GM23248 (cell line): Measurements from ENCODE around the gene WDR72. TPM values are rescaled to one million over a fixed set of nuclear protein-coding genes. Genes with fewer than 3 reads are reported as not detected.

ENCODE experiments used
- DNase-seq: peaks from one replicate; pipeline ENCODE4 v3.0.0-alpha.2; 2015
- H2AFZ ChIP-seq: fragments of 200-600 bp; sonication (generic); 2 replicates; pipeline ENCODE4 v1.6.1; 2016; ENCODE audit warnings: antibody characterized with exemption
- H3F3A ChIP-seq: fragments of 200-600 bp; sonication (generic); 2 replicates; pipeline ENCODE4 v1.6.1; 2016; ENCODE audit warnings: mild to moderate bottlenecking, antibody characterized with exemption, mixed run types; ENCODE audit not compliant: insufficient read depth
- H3K27ac ChIP-seq: fragments of 200-600 bp; sonication (generic); 2 replicates; pipeline ENCODE4 v1.5.1; 2016; ENCODE audit warnings: mild to moderate bottlenecking
- H3K27me3 ChIP-seq: fragments of 200-600 bp; sonication (generic); replicated peaks from 2 replicates; pipeline ENCODE4 v1.6.1; 2016; ENCODE audit warnings: mild to moderate bottlenecking; ENCODE audit not compliant: insufficient read depth
- H3K36me3 ChIP-seq: fragments of 200-600 bp; sonication (generic); 2 replicates; pipeline ENCODE4 v1.6.1; 2016; ENCODE audit warnings: low read depth, mild to moderate bottlenecking
- H3K4me1 ChIP-seq: fragments of 200-600 bp; sonication (generic); 2 replicates; pipeline ENCODE4 v1.6.1; 2016; ENCODE audit warnings: mild to moderate bottlenecking; ENCODE audit not compliant: insufficient read depth
- H3K4me2 ChIP-seq: fragments of 200-600 bp; sonication (generic); one replicate; pipeline ENCODE4 v1.6.1; 2016; ENCODE audit warnings: mild to moderate bottlenecking; ENCODE audit not compliant: unreplicated experiment
- H3K4me3 ChIP-seq: fragments of 200-600 bp; sonication (generic); 2 replicates; pipeline ENCODE4 v1.5.1; 2016; ENCODE audit warnings: mild to moderate bottlenecking
- H3K79me2 ChIP-seq: fragments of 200-600 bp; sonication (generic); 2 replicates; pipeline ENCODE4 v1.6.1; 2016; ENCODE audit warnings: mild to moderate bottlenecking; ENCODE audit not compliant: insufficient read depth
- H3K9ac ChIP-seq: fragments of 200-600 bp; sonication (generic); 2 replicates; pipeline ENCODE4 v1.6.1; 2016; ENCODE audit warnings: mild to moderate bottlenecking
- H3K9me2 ChIP-seq: fragments of 200-600 bp; sonication (generic); 2 replicates; pipeline ENCODE4 v1.6.1; 2016; ENCODE audit warnings: mixed run types, mild to moderate bottlenecking, moderate library complexity; ENCODE audit not compliant: insufficient read depth
- H3K9me3 ChIP-seq: fragments of 200-600 bp; sonication (generic); one replicate; pipeline ENCODE4 v1.6.1; 2017; ENCODE audit warnings: low read depth
- H4K20me1 ChIP-seq: fragments of 200-600 bp; sonication (generic); 2 replicates; pipeline ENCODE4 v1.6.0; 2016; ENCODE audit not compliant: insufficient read depth
- EZH2 ChIP-seq: fragments of 200-600 bp; sonication (generic); IDR thresholded peaks from 2 replicates; pipeline ENCODE4 v1.6.1; 2018; ENCODE audit warnings: antibody characterized with exemption, mild to moderate bottlenecking; ENCODE audit not compliant: insufficient read depth, poor library complexity, severe bottlenecking
- EZH2phosphoT487 ChIP-seq: fragments of 200-600 bp; sonication (generic); IDR thresholded peaks from 2 replicates; pipeline ENCODE4 v1.6.1; 2018; ENCODE audit warnings: antibody characterized with exemption, moderate library complexity, mild to moderate bottlenecking, low read depth; ENCODE audit not compliant: insufficient read depth
- WGBS, 2 experiments: methylation state at CpG; one replicate each; pipeline ENCODE4 v1.1.6; 2015 to 2017; ENCODE audit warnings: low lambda C conversion rate in 2 of 2, low coverage in 1 of 2; ENCODE audit errors: missing lambda C conversion rate in 2 of 2; 5-methylcytosine and 5-hydroxymethylcytosine counted together
- in situ Hi-C: fragments of 300-500 bp; cut with MboI; formaldehyde crosslinking; loops from 2 replicates; pipeline ENCODE4 v1.15.0; 2020
- polyA plus RNA-seq: library from polyadenylated mRNA; unstranded; fragments of >200 nt; fragmentation: Nextera tagmentation; extraction: Ambion mirVana; gene quantifications from 2 replicates; pipeline ENCODE4 v1.2.1, GENCODE V29; 2016
- total RNA-seq: library from RNA; depleted of rRNA; stranded (reverse); fragments of >200 nt; shearing (Covaris generic); gene quantifications from 2 replicates; pipeline ENCODE4 v1.2.3, GENCODE V29; 2014

The WDR72 gene
- total and polyA plus RNA-seq, 2 experiments from 2014 or later = not detected

GRCh38 chr15:53559364-53560277 lies 199.8 kb downstream of the WDR72 start:
- Histone ChIP-seq H4K20me1 (no peaks in the 10 kb centered on the region), H3K4me2 (no peak overlapping the region), H3K27me3 (no peaks in the 10 kb centered on the region), H2AFZ (no peak overlapping the region), H3K4me1 (no peaks in the 10 kb centered on the region), H3K9me2 (no peaks in the 10 kb centered on the region), H3K27ac (no peak overlapping the region), H3K36me3 (no peaks in the 10 kb centered on the region), H3K4me3 (no peak overlapping the region), H3F3A (no peaks in the 10 kb centered on the region), H3K9me3 (peaks cover 4% of the 10 kb centered on the region), H3K79me2 (no peaks in the 10 kb centered on the region), H3K9ac (no peak overlapping the region)
- WGBS, 2 experiments = 20 to 21% methylated on average over 7 of the region's 7 CpGs
- DNase-seq = no peak
- in situ Hi-C loops = no loop called here
- TF ChIP-seq EZH2 (no peak), EZH2phosphoT487 (no peak)

- no peak overlapping the region for H3K9ac ChIP-seq
- no peaks in the 10 kb centered on the region for H3K27me3 ChIP-seq
- TF ChIP-seq EZH2phosphoT487 = no peak
- TF ChIP-seq EZH2 = no peak
- DNase-seq = no peak
- H3K9me3 ChIP-seq = peaks cover 4% of the 10 kb centered on the region
- in situ Hi-C loops = no loop called here
- WGBS, 2 experiments = 0 to 3% methylated on average over 1 of the region's 1 CpG
- no peaks in the 10 kb centered on the region for H4K20me1 ChIP-seq
- H3K4me3 ChIP-seq = no peak overlapping the region
- H3K4me1 ChIP-seq = no peaks in the 10 kb centered on the region
- no peak overlapping the region for H3K27ac ChIP-seq
- no peak overlapping the region for H3K4me2 ChIP-seq
- no peaks in the 10 kb centered on the region for H3K79me2 ChIP-seq
- H3K36me3 ChIP-seq = no peaks in the 10 kb centered on the region
- H3K9me2 ChIP-seq = no peaks in the 10 kb centered on the region
- H2AFZ ChIP-seq = no peak overlapping the region
- H3F3A ChIP-seq = no peaks in the 10 kb centered on the region
Observed at GRCh38 chr15:53558384-53558783, 201.1 kb downstream of the WDR72 start.

GRCh38 chr15:53555226-53555625 lies 204.2 kb downstream of the WDR72 start:
- H3K9me3 ChIP-seq = peaks cover 4% of the 10 kb centered on the region
- H3K9ac ChIP-seq = no peak overlapping the region
- no peak for DNase-seq
- no peaks in the 10 kb centered on the region for H3K27me3 ChIP-seq
- no peak for TF ChIP-seq EZH2
- H3K4me1 ChIP-seq = no peaks in the 10 kb centered on the region
- 19 to 21% methylated on average over 7 of the region's 7 CpGs for WGBS, 2 experiments
- no peak overlapping the region for H3K4me3 ChIP-seq
- no peak overlapping the region for H3K4me2 ChIP-seq
- H4K20me1 ChIP-seq = no peaks in the 10 kb centered on the region
- no peaks in the 10 kb centered on the region for H3K36me3 ChIP-seq
- no peaks in the 10 kb centered on the region for H3K79me2 ChIP-seq
- no peak overlapping the region for H3K27ac ChIP-seq
- in situ Hi-C loops = no loop called here
- H3K9me2 ChIP-seq = no peaks in the 10 kb centered on the region
- H3F3A ChIP-seq = no peaks in the 10 kb centered on the region
- H2AFZ ChIP-seq = no peak overlapping the region

- H3K9me3 ChIP-seq = no peaks in the 10 kb centered on the region
Observed at GRCh38 chr15:53549697-53550305, 209.7 kb downstream of the WDR72 start.

More at GRCh38 chr15:53549697-53550305, 209.7 kb downstream of the WDR72 start:
- Histone ChIP-seq H3K79me2 (no peaks in the 10 kb centered on the region), H4K20me1 (no peaks in the 10 kb centered on the region), H3F3A (no peaks in the 10 kb centered on the region), H3K4me3 (no peak overlapping the region), H3K36me3 (no peaks in the 10 kb centered on the region), H2AFZ (no peak overlapping the region), H3K27ac (no peak overlapping the region), H3K4me1 (no peaks in the 10 kb centered on the region), H3K4me2 (no peak overlapping the region), H3K27me3 (no peaks in the 10 kb centered on the region), H3K9ac (no peak overlapping the region), H3K9me2 (no peaks in the 10 kb centered on the region)
- DNase-seq = no peak
- in situ Hi-C loops = no loop called here
- WGBS, 2 experiments = 19 to 29% methylated on average over 3 of the region's 3 CpGs
- no peak for TF ChIP-seq EZH2phosphoT487
- no peak for TF ChIP-seq EZH2
